ENCODE results near the gene PLPPR1.

The PLPPR1 gene

DNA sequence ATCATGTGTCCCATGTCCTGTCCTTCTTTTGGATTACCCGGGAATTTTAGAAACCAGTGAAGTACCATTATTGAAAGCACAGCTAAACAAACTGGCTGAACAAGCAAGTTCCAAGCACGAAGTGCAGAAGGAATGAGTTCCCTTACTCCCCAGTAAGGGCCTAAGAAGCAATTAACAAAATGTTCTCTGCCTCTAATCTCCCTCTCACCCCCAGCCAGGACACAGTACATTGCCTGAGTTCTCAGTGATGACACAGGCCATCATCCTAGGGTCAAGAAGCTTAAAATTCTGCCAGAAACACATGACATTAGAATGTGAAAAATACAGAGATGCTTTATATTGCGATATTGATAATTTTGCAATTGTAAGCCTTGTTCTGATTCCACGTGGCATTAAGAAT lies 118.0 kb downstream of the PLPPR1 start:
- TF ChIP-seq, protein P1, sequence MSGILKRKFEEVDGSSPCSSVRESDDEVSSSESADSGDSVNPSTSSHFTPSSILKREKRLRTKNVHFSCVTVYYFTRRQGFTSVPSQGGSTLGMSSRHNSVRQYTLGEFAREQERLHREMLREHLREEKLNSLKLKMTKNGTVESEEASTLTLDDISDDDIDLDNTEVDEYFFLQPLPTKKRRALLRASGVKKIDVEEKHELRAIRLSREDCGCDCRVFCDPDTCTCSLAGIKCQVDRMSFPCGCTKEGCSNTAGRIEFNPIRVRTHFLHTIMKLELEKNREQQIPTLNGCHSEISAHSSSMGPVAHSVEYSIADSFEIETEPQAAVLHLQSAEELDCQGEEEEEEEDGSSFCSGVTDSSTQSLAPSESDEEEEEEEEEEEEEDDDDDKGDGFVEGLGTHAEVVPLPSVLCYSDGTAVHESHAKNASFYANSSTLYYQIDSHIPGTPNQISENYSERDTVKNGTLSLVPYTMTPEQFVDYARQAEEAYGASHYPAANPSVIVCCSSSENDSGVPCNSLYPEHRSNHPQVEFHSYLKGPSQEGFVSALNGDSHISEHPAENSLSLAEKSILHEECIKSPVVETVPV (CRISPR knock-in tag; IDR thresholded peaks at IDR 0.05), result no peak
- TF ChIP-seq CSDC2 (CRISPR knock-in tag; IDR thresholded peaks at IDR 0.05) (no peak), PPARA (CRISPR knock-in tag; IDR thresholded peaks at IDR 0.05; ENCODE audit: borderline replicate concordance) (no peak), RARB (CRISPR knock-in tag; IDR thresholded peaks at IDR 0.05) (no peak), ARNTL (CRISPR knock-in tag; IDR thresholded peaks at IDR 0.05; ENCODE audit: borderline replicate concordance, low read depth) (no peak), ISL1 (CRISPR knock-in tag; IDR thresholded peaks at IDR 0.05) (no peak), ZNF565 (CRISPR knock-in tag; conservative IDR thresholded peaks at IDR 0.05; ENCODE audit: low read depth) (no peak), BACH2 (CRISPR knock-in tag; IDR thresholded peaks at IDR 0.05; ENCODE audit: borderline replicate concordance) (no peak), ZFP3 (CRISPR knock-in tag; IDR thresholded peaks at IDR 0.05) (no peak), ZC3H10 (CRISPR knock-in tag; IDR thresholded peaks at IDR 0.05) (no peak), ZFP30 (CRISPR knock-in tag; IDR thresholded peaks at IDR 0.05) (no peak)
- TF ChIP-seq, protein P2, sequence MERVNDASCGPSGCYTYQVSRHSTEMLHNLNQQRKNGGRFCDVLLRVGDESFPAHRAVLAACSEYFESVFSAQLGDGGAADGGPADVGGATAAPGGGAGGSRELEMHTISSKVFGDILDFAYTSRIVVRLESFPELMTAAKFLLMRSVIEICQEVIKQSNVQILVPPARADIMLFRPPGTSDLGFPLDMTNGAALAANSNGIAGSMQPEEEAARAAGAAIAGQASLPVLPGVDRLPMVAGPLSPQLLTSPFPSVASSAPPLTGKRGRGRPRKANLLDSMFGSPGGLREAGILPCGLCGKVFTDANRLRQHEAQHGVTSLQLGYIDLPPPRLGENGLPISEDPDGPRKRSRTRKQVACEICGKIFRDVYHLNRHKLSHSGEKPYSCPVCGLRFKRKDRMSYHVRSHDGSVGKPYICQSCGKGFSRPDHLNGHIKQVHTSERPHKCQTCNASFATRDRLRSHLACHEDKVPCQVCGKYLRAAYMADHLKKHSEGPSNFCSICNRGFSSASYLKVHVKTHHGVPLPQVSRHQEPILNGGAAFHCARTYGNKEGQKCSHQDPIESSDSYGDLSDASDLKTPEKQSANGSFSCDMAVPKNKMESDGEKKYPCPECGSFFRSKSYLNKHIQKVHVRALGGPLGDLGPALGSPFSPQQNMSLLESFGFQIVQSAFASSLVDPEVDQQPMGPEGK (CRISPR knock-in tag; IDR thresholded peaks at IDR 0.05; ENCODE audit: borderline replicate concordance), result no peak
- TF ChIP-seq, protein P3, sequence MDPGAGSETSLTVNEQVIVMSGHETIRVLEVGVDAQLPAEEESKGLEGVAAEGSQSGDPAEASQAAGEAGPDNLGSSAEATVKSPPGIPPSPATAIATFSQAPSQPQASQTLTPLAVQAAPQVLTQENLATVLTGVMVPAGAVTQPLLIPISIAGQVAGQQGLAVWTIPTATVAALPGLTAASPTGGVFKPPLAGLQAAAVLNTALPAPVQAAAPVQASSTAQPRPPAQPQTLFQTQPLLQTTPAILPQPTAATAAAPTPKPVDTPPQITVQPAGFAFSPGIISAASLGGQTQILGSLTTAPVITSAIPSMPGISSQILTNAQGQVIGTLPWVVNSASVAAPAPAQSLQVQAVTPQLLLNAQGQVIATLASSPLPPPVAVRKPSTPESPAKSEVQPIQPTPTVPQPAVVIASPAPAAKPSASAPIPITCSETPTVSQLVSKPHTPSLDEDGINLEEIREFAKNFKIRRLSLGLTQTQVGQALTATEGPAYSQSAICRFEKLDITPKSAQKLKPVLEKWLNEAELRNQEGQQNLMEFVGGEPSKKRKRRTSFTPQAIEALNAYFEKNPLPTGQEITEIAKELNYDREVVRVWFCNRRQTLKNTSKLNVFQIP (CRISPR knock-in tag; IDR thresholded peaks at IDR 0.05; ENCODE audit: borderline replicate concordance, low read depth), result no peak
- no peak for ATAC-seq

DNA sequence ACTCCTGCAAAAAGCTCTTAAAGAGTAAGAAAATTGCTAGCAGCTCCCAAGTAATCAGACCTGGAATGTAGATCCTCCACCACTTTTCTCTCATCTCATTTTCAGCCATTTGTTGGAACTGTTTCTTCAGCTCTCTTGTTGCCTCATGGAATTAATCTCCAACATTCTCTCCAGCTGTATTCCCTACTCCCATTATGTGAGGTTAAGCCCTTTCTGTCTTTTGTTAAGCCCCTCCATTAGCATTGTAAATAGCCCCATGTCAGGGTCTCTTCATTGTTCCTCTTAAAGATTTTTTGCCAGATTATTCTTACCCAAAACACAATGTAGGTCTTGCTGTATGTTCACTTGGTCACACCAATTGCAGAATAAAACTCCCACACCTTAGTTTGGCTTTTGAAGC lies 119.8 kb downstream of the PLPPR1 start:
- no peak for ATAC-seq
- no peak for TF ChIP-seq TCF4 (CRISPR knock-in tag; IDR thresholded peaks at IDR 0.05; ENCODE audit: borderline replicate concordance)
- no peak for TF ChIP-seq ZC3H10 (CRISPR knock-in tag; IDR thresholded peaks at IDR 0.05)
- no peak for TF ChIP-seq BACH2 (CRISPR knock-in tag; IDR thresholded peaks at IDR 0.05; ENCODE audit: borderline replicate concordance)
- no peak for TF ChIP-seq GLIS3 (CRISPR knock-in tag; IDR thresholded peaks at IDR 0.05)
- TF ChIP-seq, protein P4, sequence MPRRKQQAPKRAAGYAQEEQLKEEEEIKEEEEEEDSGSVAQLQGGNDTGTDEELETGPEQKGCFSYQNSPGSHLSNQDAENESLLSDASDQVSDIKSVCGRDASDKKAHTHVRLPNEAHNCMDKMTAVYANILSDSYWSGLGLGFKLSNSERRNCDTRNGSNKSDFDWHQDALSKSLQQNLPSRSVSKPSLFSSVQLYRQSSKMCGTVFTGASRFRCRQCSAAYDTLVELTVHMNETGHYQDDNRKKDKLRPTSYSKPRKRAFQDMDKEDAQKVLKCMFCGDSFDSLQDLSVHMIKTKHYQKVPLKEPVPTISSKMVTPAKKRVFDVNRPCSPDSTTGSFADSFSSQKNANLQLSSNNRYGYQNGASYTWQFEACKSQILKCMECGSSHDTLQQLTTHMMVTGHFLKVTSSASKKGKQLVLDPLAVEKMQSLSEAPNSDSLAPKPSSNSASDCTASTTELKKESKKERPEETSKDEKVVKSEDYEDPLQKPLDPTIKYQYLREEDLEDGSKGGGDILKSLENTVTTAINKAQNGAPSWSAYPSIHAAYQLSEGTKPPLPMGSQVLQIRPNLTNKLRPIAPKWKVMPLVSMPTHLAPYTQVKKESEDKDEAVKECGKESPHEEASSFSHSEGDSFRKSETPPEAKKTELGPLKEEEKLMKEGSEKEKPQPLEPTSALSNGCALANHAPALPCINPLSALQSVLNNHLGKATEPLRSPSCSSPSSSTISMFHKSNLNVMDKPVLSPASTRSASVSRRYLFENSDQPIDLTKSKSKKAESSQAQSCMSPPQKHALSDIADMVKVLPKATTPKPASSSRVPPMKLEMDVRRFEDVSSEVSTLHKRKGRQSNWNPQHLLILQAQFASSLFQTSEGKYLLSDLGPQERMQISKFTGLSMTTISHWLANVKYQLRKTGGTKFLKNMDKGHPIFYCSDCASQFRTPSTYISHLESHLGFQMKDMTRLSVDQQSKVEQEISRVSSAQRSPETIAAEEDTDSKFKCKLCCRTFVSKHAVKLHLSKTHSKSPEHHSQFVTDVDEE (CRISPR knock-in tag; IDR thresholded peaks at IDR 0.05), result no peak
- no peak for TF ChIP-seq ZFP3 (CRISPR knock-in tag; IDR thresholded peaks at IDR 0.05)
- TF ChIP-seq TOX (CRISPR knock-in tag; IDR thresholded peaks at IDR 0.05; ENCODE audit: borderline replicate concordance), result no peak
- no peak for TF ChIP-seq ISL1 (CRISPR knock-in tag; IDR thresholded peaks at IDR 0.05)
- no peak for TF ChIP-seq RARB (CRISPR knock-in tag; IDR thresholded peaks at IDR 0.05)
- TF ChIP-seq, protein P3 (CRISPR knock-in tag; IDR thresholded peaks at IDR 0.05; ENCODE audit: borderline replicate concordance, low read depth), result no peak
- TF ChIP-seq, protein P2 (CRISPR knock-in tag; IDR thresholded peaks at IDR 0.05; ENCODE audit: borderline replicate concordance), result no peak
- TF ChIP-seq ZNF565 (CRISPR knock-in tag; conservative IDR thresholded peaks at IDR 0.05; ENCODE audit: low read depth), result no peak
- no peak for TF ChIP-seq CSDC2 (CRISPR knock-in tag; IDR thresholded peaks at IDR 0.05)
- TF ChIP-seq SNAI2 (CRISPR knock-in tag; IDR thresholded peaks at IDR 0.05), result no peak
